Activated T-helper 1 cell treated with anti-CD3 and anti-CD28 coated beads, Interleukin-12 subunit alpha, Interleukin-12 subunit beta, Interleukin-2, Interleukin-4 antibody, amounts not matched to agents 30 ng/mL and 10 ng/mL and 1 ng/mL, durations not matched to agents 14 hours and 24 hours and 36 hours (primary cell): ENCODE results near the gene RPA1. TPM values are rescaled to one million over a fixed set of nuclear protein-coding genes. Genes with fewer than 3 reads are reported as not detected.

Experiments
- DNase-seq: peaks from one replicate; pipeline ENCODE4 v3.0.0; 2021; ENCODE audit warnings: low spot score
- H3K27ac Mint-ChIP-seq: one replicate; pipeline ENCODE4 v1.8.0; 2021; ENCODE audit warnings: mild to moderate bottlenecking, mixed read lengths
- H3K27me3 Mint-ChIP-seq: one replicate; pipeline ENCODE4 v1.8.0; 2022; ENCODE audit warnings: mild to moderate bottlenecking, moderate library complexity, mixed read lengths; ENCODE audit not compliant: insufficient read depth
- H3K36me3 Mint-ChIP-seq: one replicate; pipeline ENCODE4 v1.8.0; 2021; ENCODE audit warnings: low read depth, mixed read lengths
- H3K4me1 Mint-ChIP-seq: one replicate; pipeline ENCODE4 v1.8.0; 2021; ENCODE audit warnings: low read depth, mixed read lengths
- H3K4me3 Mint-ChIP-seq: one replicate; pipeline ENCODE4 v1.8.0; 2021; ENCODE audit warnings: mild to moderate bottlenecking, moderate library complexity, mixed read lengths
- H3K9me3 Mint-ChIP-seq: one replicate; pipeline ENCODE4 v1.8.0; 2021; ENCODE audit warnings: mixed read lengths
- intact Hi-C: fragments of 100-400 bp; cut with micrococcal nuclease; formaldehyde crosslinking; loops from one replicate; pipeline ENCODE4 v1.15.1; 2024
- total RNA-seq: library from RNA; stranded (reverse); gene quantifications from 2 replicates; pipeline ENCODE4 v1.2.3, GENCODE V29; 2022

The RPA1 gene
- total RNA-seq, 1 donor from 2014 or later = 269 TPM

- H3K4me3 Mint-ChIP-seq = peak overlapping the region; percentile 50
Observed at GRCh38 chr17:1908699-1909309, 79.0 kb downstream of the RPA1 start.

GRCh38 chr17:1909985-1910384 is 80.2 kb downstream of the RPA1 start:
- Mint-ChIP-seq H3K4me1 (no peaks in the 10 kb centered on the region), H3K27ac (no peak overlapping the region), H3K36me3 (no peaks in the 10 kb centered on the region), H3K27me3 (peaks cover 50% of the 10 kb centered on the region), H3K9me3 (no peaks in the 10 kb centered on the region), H3K4me3 (no peak overlapping the region)
- intact Hi-C loops = loop anchor here (10.0 kb wide), 2 partner anchors 355 to 445 kb away; no protein-coding TSS in a partner anchor
- no peak for DNase-seq

More at GRCh38 chr17:1908699-1909309, 79.0 kb downstream of the RPA1 start:
- peak; percentile 32 for DNase-seq
- Mint-ChIP-seq H3K27ac (no peak overlapping the region), H3K27me3 (peaks cover 61% of the 10 kb centered on the region), H3K4me1 (no peaks in the 10 kb centered on the region), H3K9me3 (no peaks in the 10 kb centered on the region), H3K36me3 (no peaks in the 10 kb centered on the region)
- intact Hi-C loops = loop anchor here (1.0 to 10.0 kb wide), 5 partner anchors 116 to 446 kb away; partner anchors contain the start of genes DPH1, OVCA2 and RTN4RL1

GRCh38 chr17:1912146-1912545 is 82.3 kb downstream of the RPA1 start:
- no peaks in the 10 kb centered on the region for H3K9me3 Mint-ChIP-seq
- H3K36me3 Mint-ChIP-seq = no peaks in the 10 kb centered on the region
- H3K27me3 Mint-ChIP-seq = peaks cover 39% of the 10 kb centered on the region
- H3K27ac Mint-ChIP-seq = no peak overlapping the region
- H3K4me1 Mint-ChIP-seq = no peaks in the 10 kb centered on the region
- DNase-seq = no peak
- no peak overlapping the region for H3K4me3 Mint-ChIP-seq
- intact Hi-C loops = no loop called here

DNA sequence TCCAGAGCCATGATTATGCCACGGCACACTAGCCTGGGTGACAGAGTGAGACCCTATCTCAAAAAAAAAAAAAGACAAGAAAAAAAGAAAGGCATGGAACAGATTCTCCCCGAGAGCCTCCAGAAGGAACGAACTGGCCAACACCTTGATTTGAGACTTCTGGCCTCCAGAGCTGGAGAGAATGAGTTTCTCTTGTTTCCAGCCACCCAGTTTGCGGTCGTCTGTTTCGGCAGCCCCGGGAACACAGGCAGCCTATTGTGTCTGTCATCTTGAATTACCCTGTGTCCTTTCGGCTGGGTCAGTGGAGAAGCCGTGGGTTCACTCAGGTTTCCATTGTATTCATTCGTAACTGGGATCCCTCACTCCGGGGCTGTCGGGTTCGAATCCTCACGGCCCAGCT is 83.9 kb downstream of the RPA1 start:
- Mint-ChIP-seq H3K4me1 (no peaks in the 10 kb centered on the region), H3K27ac (no peak overlapping the region), H3K4me3 (no peak overlapping the region), H3K27me3 (peaks cover 29% of the 10 kb centered on the region), H3K36me3 (no peaks in the 10 kb centered on the region), H3K9me3 (no peaks in the 10 kb centered on the region)
- intact Hi-C loops = no loop called here
- no peak for DNase-seq

- Mint-ChIP-seq H3K27ac (no peak overlapping the region), H3K9me3 (no peaks in the 10 kb centered on the region), H3K4me1 (no peaks in the 10 kb centered on the region), H3K36me3 (no peaks in the 10 kb centered on the region), H3K4me3 (no peak overlapping the region), H3K27me3 (peaks cover 25% of the 10 kb centered on the region)
- intact Hi-C loops = no loop called here
- DNase-seq = no peak
Observed at GRCh38 chr17:1914661-1915083, 84.9 kb downstream of the RPA1 start.

DNA sequence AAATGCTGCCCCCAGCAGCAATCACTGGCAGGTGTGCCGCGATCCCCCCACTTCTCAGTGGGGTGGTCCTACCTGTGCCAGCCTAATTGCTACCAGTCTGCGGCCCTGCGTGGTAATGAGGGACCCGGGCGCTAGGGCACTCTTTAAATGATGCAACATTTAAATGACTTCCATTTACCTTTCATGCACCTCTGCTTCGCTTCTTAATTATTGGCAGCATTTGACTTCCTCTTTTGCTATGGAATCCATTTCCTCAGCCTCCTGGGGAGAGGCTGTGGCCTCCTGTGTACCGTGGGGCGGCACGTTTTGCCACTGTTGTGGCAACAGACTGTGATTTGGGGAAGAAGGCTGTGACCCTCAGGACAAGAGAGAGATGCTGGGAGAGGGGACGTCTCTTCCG is 86.1 kb downstream of the RPA1 start:
- H3K4me3 Mint-ChIP-seq = no peak overlapping the region
- intact Hi-C loops = no loop called here
- no peak for DNase-seq
- no peaks in the 10 kb centered on the region for H3K36me3 Mint-ChIP-seq
- H3K27me3 Mint-ChIP-seq = peaks cover 19% of the 10 kb centered on the region
- H3K27ac Mint-ChIP-seq = no peak overlapping the region
- no peaks in the 10 kb centered on the region for H3K4me1 Mint-ChIP-seq
- H3K9me3 Mint-ChIP-seq = no peaks in the 10 kb centered on the region

GRCh38 chr17:1916316-1916715 is 86.5 kb downstream of the RPA1 start:
- no peaks in the 10 kb centered on the region for H3K9me3 Mint-ChIP-seq
- H3K27ac Mint-ChIP-seq = no peak overlapping the region
- H3K27me3 Mint-ChIP-seq = peaks cover 18% of the 10 kb centered on the region
- no peaks in the 10 kb centered on the region for H3K4me1 Mint-ChIP-seq
- intact Hi-C loops = no loop called here
- no peak for DNase-seq
- no peaks in the 10 kb centered on the region for H3K36me3 Mint-ChIP-seq
- H3K4me3 Mint-ChIP-seq = no peak overlapping the region

- intact Hi-C loops = no loop called here
- Mint-ChIP-seq H3K4me3 (no peak overlapping the region), H3K9me3 (no peaks in the 10 kb centered on the region), H3K4me1 (no peaks in the 10 kb centered on the region), H3K27ac (no peak overlapping the region), H3K27me3 (peaks cover 12% of the 10 kb centered on the region), H3K36me3 (no peaks in the 10 kb centered on the region)
- no peak for DNase-seq
Observed at GRCh38 chr17:1916963-1917715, 87.3 kb downstream of the RPA1 start.

GRCh38 chr17:1918346-1919162 is 88.7 kb downstream of the RPA1 start:
- H3K9me3 Mint-ChIP-seq = no peaks in the 10 kb centered on the region
- no peaks in the 10 kb centered on the region for H3K36me3 Mint-ChIP-seq
- no peak overlapping the region for H3K4me3 Mint-ChIP-seq
- no peak overlapping the region for H3K27ac Mint-ChIP-seq
- intact Hi-C loops = no loop called here
- DNase-seq = no peak
- H3K27me3 Mint-ChIP-seq = peaks cover 7% of the 10 kb centered on the region
- no peaks in the 10 kb centered on the region for H3K4me1 Mint-ChIP-seq

DNA sequence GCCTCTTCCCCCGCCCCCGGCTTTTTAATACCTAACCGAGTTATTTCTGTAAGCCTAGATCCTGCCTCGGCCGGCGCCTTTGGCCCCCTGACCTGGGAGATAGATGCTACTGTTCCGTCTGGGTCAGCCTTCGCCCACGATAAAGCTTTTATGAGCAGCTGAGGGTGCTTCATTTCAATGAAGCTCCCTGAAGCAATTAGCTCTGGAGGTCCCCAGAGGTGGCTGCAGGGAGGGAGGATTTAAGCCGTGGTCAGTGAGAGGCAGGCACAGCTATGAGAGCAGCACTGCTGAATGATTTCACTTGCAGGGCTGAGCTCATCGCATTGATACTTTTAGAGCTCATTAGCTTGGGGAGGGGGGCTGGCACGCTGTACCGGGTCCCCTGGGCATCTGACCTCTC is 89.4 kb downstream of the RPA1 start:
- no peak for DNase-seq
- Mint-ChIP-seq H3K9me3 (no peaks in the 10 kb centered on the region), H3K4me3 (no peak overlapping the region), H3K36me3 (no peaks in the 10 kb centered on the region), H3K27me3 (peaks cover 7% of the 10 kb centered on the region), H3K27ac (no peak overlapping the region), H3K4me1 (no peaks in the 10 kb centered on the region)
- intact Hi-C loops = no loop called here

GRCh38 chr17:1920948-1921351 is 91.1 kb downstream of the RPA1 start:
- Mint-ChIP-seq H3K27me3 (peaks cover 1% of the 10 kb centered on the region), H3K36me3 (no peaks in the 10 kb centered on the region), H3K27ac (no peak overlapping the region), H3K4me1 (no peaks in the 10 kb centered on the region), H3K9me3 (no peaks in the 10 kb centered on the region), H3K4me3 (no peak overlapping the region)
- intact Hi-C loops = loop anchor here (10.0 kb wide), 1 partner anchor 54 kb away; no protein-coding TSS in a partner anchor
- DNase-seq = no peak

DNA sequence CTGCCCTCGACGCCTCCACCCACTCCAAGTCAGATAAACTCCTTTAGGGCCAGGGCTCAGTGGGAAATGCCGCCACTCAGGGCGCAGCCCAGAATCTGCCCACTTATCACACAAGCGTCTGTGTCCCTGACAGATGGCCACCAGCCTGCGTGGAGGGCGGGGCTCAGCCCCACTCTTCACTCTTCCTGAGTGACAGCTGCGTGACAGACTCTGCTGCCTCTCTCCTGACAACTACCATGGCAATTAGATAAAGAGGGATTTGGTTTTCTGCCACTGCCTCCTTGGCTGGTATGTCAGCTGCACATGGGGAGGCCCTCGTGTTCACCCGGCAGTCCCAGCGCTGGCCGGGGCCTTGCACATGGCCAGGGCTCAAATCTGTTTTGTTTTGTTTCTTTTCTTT is 99.2 kb downstream of the RPA1 start:
- intact Hi-C loops = loop anchor here (10.0 kb wide), 1 partner anchor 46 kb away; no protein-coding TSS in a partner anchor
- no peaks in the 10 kb centered on the region for H3K36me3 Mint-ChIP-seq
- no peaks in the 10 kb centered on the region for H3K4me1 Mint-ChIP-seq
- H3K27ac Mint-ChIP-seq = no peak overlapping the region
- H3K27me3 Mint-ChIP-seq = no peaks in the 10 kb centered on the region
- H3K9me3 Mint-ChIP-seq = no peaks in the 10 kb centered on the region
- DNase-seq = no peak
- H3K4me3 Mint-ChIP-seq = no peak overlapping the region

GRCh38 chr17:1930337-1930645 is 100.5 kb downstream of the RPA1 start:
- DNase-seq = no peak
- Mint-ChIP-seq H3K27me3 (no peaks in the 10 kb centered on the region), H3K4me1 (no peaks in the 10 kb centered on the region), H3K4me3 (no peak overlapping the region), H3K27ac (no peak overlapping the region), H3K9me3 (no peaks in the 10 kb centered on the region), H3K36me3 (no peaks in the 10 kb centered on the region)
- intact Hi-C loops = no loop called here
